H9 (cell line): ENCODE results near the gene ERN1. TPM values are rescaled to one million over a fixed set of nuclear protein-coding genes. Genes with fewer than 3 reads are reported as not detected.

Experiments
- DNase-seq: peaks from one replicate; pipeline ENCODE4 v3.0.0-alpha.2; 2017
- H2AFZ ChIP-seq: one replicate; pipeline ENCODE4 v1.6.1; 2013; ENCODE audit warnings: mild to moderate bottlenecking, low read length, control low read depth, moderate library complexity
- H2AK5ac ChIP-seq: 2 replicates; pipeline ENCODE4 v1.6.1; 2013; ENCODE audit warnings: low read length, control low read depth, mixed read lengths; ENCODE audit not compliant: insufficient read length
- H2BK120ac ChIP-seq: one replicate; pipeline ENCODE4 v1.6.1; 2013; ENCODE audit warnings: low read depth, mild to moderate bottlenecking, low read length, control low read depth, inconsistent platforms; ENCODE audit not compliant: poor library complexity, severe bottlenecking
- H2BK12ac ChIP-seq: 2 replicates; pipeline ENCODE4 v1.6.1; 2013; ENCODE audit warnings: low read length, control low read depth, mixed read lengths, low read depth; ENCODE audit not compliant: insufficient read length
- H2BK15ac ChIP-seq: 2 replicates; pipeline ENCODE4 v1.6.1; 2013; ENCODE audit warnings: low read depth, low read length, control low read depth
- H2BK20ac ChIP-seq: one replicate; pipeline ENCODE4 v1.6.1; 2013; ENCODE audit warnings: low read depth, mild to moderate bottlenecking, low read length, control low read depth, inconsistent platforms; ENCODE audit not compliant: poor library complexity, severe bottlenecking
- H2BK5ac ChIP-seq: 2 replicates; pipeline ENCODE4 v1.6.1; 2013; ENCODE audit warnings: low read length, control low read depth, mixed read lengths; ENCODE audit not compliant: insufficient read length
- H3K14ac ChIP-seq: 2 replicates; pipeline ENCODE4 v1.6.1; 2013; ENCODE audit warnings: low read length, control low read depth; ENCODE audit not compliant: insufficient read depth
- H3K18ac ChIP-seq: 2 replicates; pipeline ENCODE4 v1.6.1; 2013; ENCODE audit warnings: low read depth, mild to moderate bottlenecking, mixed read lengths, low read length, control low read depth; ENCODE audit not compliant: insufficient read length
- H3K23ac ChIP-seq: 2 replicates; pipeline ENCODE4 v1.6.1; 2013; ENCODE audit warnings: low read length, control low read depth, mixed read lengths, low read depth; ENCODE audit not compliant: insufficient read length
- H3K23me2 ChIP-seq: 2 replicates; pipeline ENCODE4 v1.6.1; 2013; ENCODE audit warnings: low read depth, mild to moderate bottlenecking, mixed read lengths, low read length, control low read depth; ENCODE audit not compliant: insufficient read length, poor library complexity, severe bottlenecking
- H3K27ac ChIP-seq: 2 replicates; pipeline ENCODE4 v1.5.1; 2013; ENCODE audit warnings: low read length, control low read depth, mixed read lengths, low read depth; ENCODE audit not compliant: insufficient read length
- H3K27me3 ChIP-seq: 2 replicates; pipeline ENCODE4 v1.6.1; 2013; ENCODE audit warnings: low read length, control low read depth, inconsistent platforms; ENCODE audit not compliant: insufficient read depth
- H3K4ac ChIP-seq: 2 replicates; pipeline ENCODE4 v1.6.1; 2013; ENCODE audit warnings: low read depth, mild to moderate bottlenecking, control low read depth, inconsistent platforms, low read length, moderate library complexity
- H3K4me1 ChIP-seq: 2 replicates; pipeline ENCODE4 v1.6.1; 2013; ENCODE audit warnings: low read length, control low read depth, inconsistent platforms; ENCODE audit not compliant: insufficient read depth
- H3K4me2 ChIP-seq: 2 replicates; pipeline ENCODE4 v1.6.1; 2013; ENCODE audit warnings: low read length, control low read depth, mixed read lengths; ENCODE audit not compliant: insufficient read length, insufficient read depth
- H3K56ac ChIP-seq: 2 replicates; pipeline ENCODE4 v1.6.1; 2013; ENCODE audit warnings: low read depth, mild to moderate bottlenecking, mixed read lengths, low read length, control low read depth; ENCODE audit not compliant: insufficient read length
- H3K79me1 ChIP-seq: 2 replicates; pipeline ENCODE4 v1.6.1; 2013; ENCODE audit warnings: low read depth, mild to moderate bottlenecking, moderate library complexity, low read length, control low read depth, inconsistent platforms; ENCODE audit not compliant: insufficient read depth, poor library complexity, severe bottlenecking
- H3K79me2 ChIP-seq: 2 replicates; pipeline ENCODE4 v1.6.1; 2013; ENCODE audit warnings: low read length, control low read depth, inconsistent platforms; ENCODE audit not compliant: insufficient read depth
- H3K9ac ChIP-seq: 2 replicates; pipeline ENCODE4 v1.6.1; 2013; ENCODE audit warnings: low read length, control low read depth, mixed read lengths; ENCODE audit not compliant: insufficient read length; ENCODE audit errors: extremely low read depth
- H3K9me3 ChIP-seq: one replicate; pipeline ENCODE4 v1.6.1; 2013; ENCODE audit warnings: low read depth, low read length, inconsistent platforms; ENCODE audit not compliant: control insufficient read depth
- H3T11ph ChIP-seq: one replicate; pipeline ENCODE4 v1.6.1; 2013; ENCODE audit warnings: mild to moderate bottlenecking, low read length, control low read depth, inconsistent platforms
- H4K20me1 ChIP-seq: one replicate; pipeline ENCODE4 v1.6.1; 2013; ENCODE audit not compliant: control insufficient read depth, insufficient read length, insufficient read depth
- H4K5ac ChIP-seq: 2 replicates; pipeline ENCODE4 v1.6.1; 2013; ENCODE audit warnings: low read depth, mild to moderate bottlenecking, mixed read lengths, low read length, control low read depth; ENCODE audit not compliant: insufficient read length
- H4K8ac ChIP-seq: replicated peaks from 2 replicates; pipeline ENCODE4 v1.6.1; 2013; ENCODE audit warnings: low read length, control low read depth, mixed read lengths, low read depth; ENCODE audit not compliant: insufficient read length
- H4K91ac ChIP-seq: 2 replicates; pipeline ENCODE4 v1.6.1; 2013; ENCODE audit warnings: low read depth, mild to moderate bottlenecking, moderate library complexity, mixed read lengths, low read length, control low read depth; ENCODE audit not compliant: insufficient read length
- H3K27ac Mint-ChIP-seq, 3 experiments: 2 replicates in 2 of 3; 3 replicates in 1 of 3; pipeline ENCODE4 v1.8.0; 2020 to 2021; ENCODE audit warnings: mixed read lengths in 3 of 3, mild to moderate bottlenecking in 1 of 3, moderate library complexity in 1 of 3
- H3K27me3 Mint-ChIP-seq: 2 replicates; pipeline ENCODE4 v1.8.0; 2021; ENCODE audit warnings: low read depth, mild to moderate bottlenecking, moderate library complexity, mixed read lengths
- H3K36me3 Mint-ChIP-seq, 3 experiments: 2 replicates in 2 of 3; 3 replicates in 1 of 3; pipeline ENCODE4 v1.8.0; 2020 to 2021; ENCODE audit warnings: low read depth in 3 of 3, mixed read lengths in 3 of 3; ENCODE audit not compliant: insufficient read depth in 1 of 3
- H3K4me1 Mint-ChIP-seq, 2 experiments: 2 replicates each; pipeline ENCODE4 v1.8.0; 2020; ENCODE audit warnings: mixed read lengths in 2 of 2
- H3K4me3 Mint-ChIP-seq, 2 experiments: 2 replicates in 1 of 2; 3 replicates in 1 of 2; pipeline ENCODE4 v1.8.0; 2020 to 2021; ENCODE audit warnings: mild to moderate bottlenecking in 2 of 2, mixed read lengths in 2 of 2, moderate library complexity in 1 of 2
- H3K9me3 Mint-ChIP-seq, 2 experiments: 2 replicates in 1 of 2; 3 replicates in 1 of 2; pipeline ENCODE4 v1.8.0; 2020; ENCODE audit warnings: mild to moderate bottlenecking in 2 of 2, mixed read lengths in 2 of 2, moderate library complexity in 1 of 2
- WGBS: extraction: QIAGEN DNeasy Blood & Tissue Kit; methylation state at CpG from one replicate; pipeline ENCODE4 v1.1.7; 2013; ENCODE audit warnings: missing lambda C conversion rate, low lambda C conversion rate, mixed read lengths; ENCODE audit not compliant: insufficient read length; ENCODE audit errors: extremely low coverage; 5-methylcytosine and 5-hydroxymethylcytosine counted together
- total RNA-seq: library from RNA; stranded (reverse); gene quantifications from 2 replicates; pipeline ENCODE4 v1.2.1, GENCODE V29; 2021
- TF ChIP-seq, protein P1 (sequence below): fragments of 200-600 bp; sonication (generic); conservative IDR thresholded peaks from 3 replicates; pipeline ENCODE4 v1.8.0; 2021; ENCODE audit warnings: antibody characterized with exemption, mild to moderate bottlenecking

ERN1 gene
- total RNA-seq, 1 experiment from 2014 or later, result 5.0 TPM

DNA sequence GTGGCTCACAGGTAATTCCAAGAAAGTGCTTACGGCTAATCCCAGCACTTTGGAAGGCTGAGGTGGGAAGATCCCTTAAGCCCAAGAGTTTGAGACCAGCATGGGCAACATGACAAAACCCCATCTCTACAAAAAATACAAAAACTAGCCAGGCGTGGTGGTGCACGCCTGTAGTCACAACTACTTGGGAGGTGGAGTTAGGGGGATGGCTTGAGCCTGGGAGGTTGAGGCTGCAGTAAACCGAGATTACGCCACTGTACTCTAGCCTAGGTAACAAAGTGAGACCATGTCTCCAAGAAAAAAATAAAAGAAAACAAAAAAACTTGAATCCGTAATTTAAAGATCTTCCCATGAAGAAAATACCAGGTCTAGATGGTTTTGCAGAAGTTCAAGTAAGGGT lies 114.5 kb downstream of the ERN1 start:
- Histone ChIP-seq H3K79me1 (no peaks in the 10 kb centered on the region), H4K20me1 (no peaks in the 10 kb centered on the region), H2AFZ (no peak overlapping the region), H2BK12ac (no peak overlapping the region), H2BK15ac (no peak overlapping the region), H3K4ac (no peak overlapping the region), H2BK5ac (no peak overlapping the region), H4K91ac (no peak overlapping the region), H3K18ac (no peak overlapping the region), H3K9ac (no peak overlapping the region), H3K9me3 (no peaks in the 10 kb centered on the region), H2BK20ac (no peak overlapping the region), H3K56ac (no peak overlapping the region), H3K23ac (no peak overlapping the region), H4K8ac (no peak overlapping the region), H3K4me1 (no peaks in the 10 kb centered on the region), H2BK120ac (no peak overlapping the region), H3K79me2 (no peaks in the 10 kb centered on the region), H3K23me2 (peaks cover 3% of the 10 kb centered on the region), H4K5ac (no peak overlapping the region), H3K27ac (no peak overlapping the region), H2AK5ac (no peak overlapping the region), H3T11ph (no peak overlapping the region), H3K14ac (no peak overlapping the region), H3K27me3 (no peaks in the 10 kb centered on the region; the same call in 1 of the 2 replicates), H3K4me2 (no peak overlapping the region)
- Mint-ChIP-seq H3K27me3 (peaks cover 12% of the 10 kb centered on the region), H3K4me3 (no peak overlapping the region), H3K9me3 (peaks cover 0 to 2% of the 10 kb centered on the region in 2 experiments; a peak in 1 of 5 replicates), H3K27ac (no peak overlapping the region), H3K4me1 (peaks cover 3 to 4% of the 10 kb centered on the region in 2 experiments), H3K36me3 (no peaks in the 10 kb centered on the region)
- DNase-seq, result no peak
- TF ChIP-seq, protein P1, sequence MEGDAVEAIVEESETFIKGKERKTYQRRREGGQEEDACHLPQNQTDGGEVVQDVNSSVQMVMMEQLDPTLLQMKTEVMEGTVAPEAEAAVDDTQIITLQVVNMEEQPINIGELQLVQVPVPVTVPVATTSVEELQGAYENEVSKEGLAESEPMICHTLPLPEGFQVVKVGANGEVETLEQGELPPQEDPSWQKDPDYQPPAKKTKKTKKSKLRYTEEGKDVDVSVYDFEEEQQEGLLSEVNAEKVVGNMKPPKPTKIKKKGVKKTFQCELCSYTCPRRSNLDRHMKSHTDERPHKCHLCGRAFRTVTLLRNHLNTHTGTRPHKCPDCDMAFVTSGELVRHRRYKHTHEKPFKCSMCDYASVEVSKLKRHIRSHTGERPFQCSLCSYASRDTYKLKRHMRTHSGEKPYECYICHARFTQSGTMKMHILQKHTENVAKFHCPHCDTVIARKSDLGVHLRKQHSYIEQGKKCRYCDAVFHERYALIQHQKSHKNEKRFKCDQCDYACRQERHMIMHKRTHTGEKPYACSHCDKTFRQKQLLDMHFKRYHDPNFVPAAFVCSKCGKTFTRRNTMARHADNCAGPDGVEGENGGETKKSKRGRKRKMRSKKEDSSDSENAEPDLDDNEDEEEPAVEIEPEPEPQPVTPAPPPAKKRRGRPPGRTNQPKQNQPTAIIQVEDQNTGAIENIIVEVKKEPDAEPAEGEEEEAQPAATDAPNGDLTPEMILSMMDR, result no peak
- no CpG with 5 or more reads among the region's 6 CpGs for WGBS
